GM12878 (cell line): ENCODE results near the gene PCDHA1.

Source experiments
- NBN ChIP-seq: fragments of 450-650 bp; IDR thresholded peaks from 2 replicates; pipeline ENCODE4 v1.6.1; 2016
- PBX3 ChIP-seq: IDR thresholded peaks from 2 replicates; pipeline ENCODE4 v1.6.1; 2011; ENCODE audit warnings: mild to moderate bottlenecking, low read depth, low read length, moderate library complexity; ENCODE audit not compliant: insufficient replicate concordance
- SMAD5 ChIP-seq: IDR thresholded peaks from 2 replicates; pipeline ENCODE4 v1.6.1; 2016; ENCODE audit warnings: antibody characterized with exemption, low read depth

GRCh38 chr5:141003791-141004611 lies 218.1 kb downstream of the PCDHA1 start:
- TF ChIP-seq NBN, result no peak
- no peak for TF ChIP-seq SMAD5
- no peak for TF ChIP-seq PBX3
